ENCODE measurements around the gene MERTK.
"Not testable (repeated sequence)": the region's sequence is repeated elsewhere in the genome, so short reads cannot be mapped to it uniquely, and the experiment has no call there.

Gene MERTK

GRCh38 chr2:111946294-111947114 lies 48.1 kb downstream of the MERTK start:
- DNase-seq, result no peak

GRCh38 chr2:111947219-111947618 lies 48.8 kb downstream of the MERTK start:
- peaks cover 3% of the 10 kb centered on the region for H3K4me1 Mint-ChIP-seq (ENCODE audit: low read depth)
- no peaks in the 10 kb centered on the region for H3K9me3 Mint-ChIP-seq

More at GRCh38 chr2:111946294-111947114, 48.1 kb downstream of the MERTK start:
- Mint-ChIP-seq H3K27ac (no peak overlapping the region), H3K27me3 (peaks cover 12% of the 10 kb centered on the region), H3K4me3 (no peak overlapping the region), H3K36me3 (ENCODE audit: low read depth) (no peaks in the 10 kb centered on the region), H3K4me1 (ENCODE audit: low read depth) (peaks cover 1% of the 10 kb centered on the region), H3K9me3 (no peaks in the 10 kb centered on the region)

GRCh38 chr2:111948832-111949231 lies 50.4 kb downstream of the MERTK start:
- no peaks in the 10 kb centered on the region for H3K9me3 Mint-ChIP-seq
- DNase-seq, result no peak
- H3K27me3 Mint-ChIP-seq, result peaks cover 1% of the 10 kb centered on the region
- H3K4me1 Mint-ChIP-seq (ENCODE audit: low read depth), result peaks cover 16% of the 10 kb centered on the region
- H3K27ac Mint-ChIP-seq, result no peak overlapping the region
- no peak overlapping the region for H3K4me3 Mint-ChIP-seq
- no peaks in the 10 kb centered on the region for H3K36me3 Mint-ChIP-seq (ENCODE audit: low read depth)

More at GRCh38 chr2:111947219-111947618, 48.8 kb downstream of the MERTK start:
- Mint-ChIP-seq H3K4me3 (no peak overlapping the region), H3K27ac (no peak overlapping the region), H3K36me3 (ENCODE audit: low read depth) (no peaks in the 10 kb centered on the region), H3K27me3 (peaks cover 5% of the 10 kb centered on the region)
- no peak for DNase-seq

- H3K4me3 Mint-ChIP-seq, result no peak overlapping the region
- H3K4me1 Mint-ChIP-seq (ENCODE audit: low read depth), result peaks cover 19% of the 10 kb centered on the region
- DNase-seq, result no peak
- H3K27ac Mint-ChIP-seq, result no peak overlapping the region
- no peaks in the 10 kb centered on the region for H3K36me3 Mint-ChIP-seq (ENCODE audit: low read depth)
- H3K9me3 Mint-ChIP-seq, result no peaks in the 10 kb centered on the region
- H3K27me3 Mint-ChIP-seq, result peaks cover 6% of the 10 kb centered on the region
These were observed 51.8 kb downstream of the MERTK start for GRCh38 chr2:111950236-111950635.

GRCh38 chr2:111951486-111951885 lies 53.1 kb downstream of the MERTK start:
- no peak overlapping the region for H3K4me3 Mint-ChIP-seq
- no peaks in the 10 kb centered on the region for H3K36me3 Mint-ChIP-seq (ENCODE audit: low read depth)
- no peak overlapping the region for H3K27ac Mint-ChIP-seq
- H3K4me1 Mint-ChIP-seq (ENCODE audit: low read depth), result peaks cover 19% of the 10 kb centered on the region
- H3K27me3 Mint-ChIP-seq, result peaks cover 6% of the 10 kb centered on the region
- DNase-seq, result no peak
- no peaks in the 10 kb centered on the region for H3K9me3 Mint-ChIP-seq

- Mint-ChIP-seq H3K9me3 (no peaks in the 10 kb centered on the region), H3K4me3 (no peak overlapping the region), H3K36me3 (ENCODE audit: low read depth) (no peaks in the 10 kb centered on the region)
These were observed 54.6 kb downstream of the MERTK start for GRCh38 chr2:111952871-111953452.

GRCh38 chr2:111954602-111955332 lies 56.4 kb downstream of the MERTK start:
- peaks cover 8% of the 10 kb centered on the region for H3K27me3 Mint-ChIP-seq
- no peak for DNase-seq
- H3K36me3 Mint-ChIP-seq (ENCODE audit: low read depth), result no peaks in the 10 kb centered on the region
- peaks cover 19% of the 10 kb centered on the region for H3K4me1 Mint-ChIP-seq (ENCODE audit: low read depth)
- no peaks in the 10 kb centered on the region for H3K9me3 Mint-ChIP-seq
- no peak overlapping the region for H3K4me3 Mint-ChIP-seq
- H3K27ac Mint-ChIP-seq, result no peak overlapping the region

More at GRCh38 chr2:111952871-111953452, 54.6 kb downstream of the MERTK start:
- H3K27me3 Mint-ChIP-seq, result peaks cover 8% of the 10 kb centered on the region
- no peak for DNase-seq
- peak overlapping the region; percentile 9 for H3K27ac Mint-ChIP-seq
- H3K4me1 Mint-ChIP-seq (ENCODE audit: low read depth), result peaks cover 19% of the 10 kb centered on the region

GRCh38 chr2:111957872-111958354 lies 59.5 kb downstream of the MERTK start:
- DNase-seq, result no peak
- Mint-ChIP-seq H3K27ac (no peak overlapping the region), H3K9me3 (no peaks in the 10 kb centered on the region), H3K4me1 (ENCODE audit: low read depth) (peaks cover 11% of the 10 kb centered on the region), H3K27me3 (peaks cover 8% of the 10 kb centered on the region), H3K4me3 (no peak overlapping the region), H3K36me3 (ENCODE audit: low read depth) (no peaks in the 10 kb centered on the region)

GRCh38 chr2:111958901-111959300 lies 60.5 kb downstream of the MERTK start:
- H3K4me3 Mint-ChIP-seq, result no peak overlapping the region
- H3K36me3 Mint-ChIP-seq (ENCODE audit: low read depth), result no peaks in the 10 kb centered on the region
- peaks cover 2% of the 10 kb centered on the region for H3K4me1 Mint-ChIP-seq (ENCODE audit: low read depth)
- DNase-seq, result no peak
- H3K9me3 Mint-ChIP-seq, result no peaks in the 10 kb centered on the region
- H3K27me3 Mint-ChIP-seq, result peaks cover 6% of the 10 kb centered on the region
- H3K27ac Mint-ChIP-seq, result no peak overlapping the region

GRCh38 chr2:111961663-111962062 lies 63.3 kb downstream of the MERTK start:
- H3K4me3 Mint-ChIP-seq, result no peak overlapping the region
- H3K36me3 Mint-ChIP-seq (ENCODE audit: low read depth), result no peaks in the 10 kb centered on the region
- no peak overlapping the region for H3K27ac Mint-ChIP-seq
- H3K4me1 Mint-ChIP-seq (ENCODE audit: low read depth), result no peaks in the 10 kb centered on the region
- DNase-seq, result no peak
- H3K9me3 Mint-ChIP-seq, result no peaks in the 10 kb centered on the region
- H3K27me3 Mint-ChIP-seq, result peaks cover 2% of the 10 kb centered on the region

- not testable (repeated sequence) for DNase-seq; H3K4me3 Mint-ChIP-seq; H3K27me3 Mint-ChIP-seq; H3K4me1 Mint-ChIP-seq (ENCODE audit: low read depth); H3K36me3 Mint-ChIP-seq (ENCODE audit: low read depth); H3K9me3 Mint-ChIP-seq; H3K27ac Mint-ChIP-seq
These were observed 64.7 kb downstream of the MERTK start for GRCh38 chr2:111963086-111963485.

- not testable (repeated sequence) for H3K4me1 Mint-ChIP-seq (ENCODE audit: low read depth); H3K27me3 Mint-ChIP-seq; H3K27ac Mint-ChIP-seq; DNase-seq; H3K9me3 Mint-ChIP-seq; H3K4me3 Mint-ChIP-seq; H3K36me3 Mint-ChIP-seq (ENCODE audit: low read depth)
These were observed 65.1 kb downstream of the MERTK start for GRCh38 chr2:111963508-111963907.

GRCh38 chr2:111965062-111965461 lies 66.7 kb downstream of the MERTK start:
- no peaks in the 10 kb centered on the region for H3K9me3 Mint-ChIP-seq
- no peaks in the 10 kb centered on the region for H3K36me3 Mint-ChIP-seq (ENCODE audit: low read depth)
- H3K4me3 Mint-ChIP-seq, result no peak overlapping the region
- no peak overlapping the region for H3K27ac Mint-ChIP-seq
- no peak for DNase-seq
- no peaks in the 10 kb centered on the region for H3K4me1 Mint-ChIP-seq (ENCODE audit: low read depth)
- no peaks in the 10 kb centered on the region for H3K27me3 Mint-ChIP-seq

GRCh38 chr2:111966241-111966640 lies 67.8 kb downstream of the MERTK start:
- Mint-ChIP-seq H3K27me3 (no peaks in the 10 kb centered on the region), H3K4me3 (no peak overlapping the region), H3K36me3 (ENCODE audit: low read depth) (no peaks in the 10 kb centered on the region), H3K4me1 (ENCODE audit: low read depth) (no peaks in the 10 kb centered on the region), H3K9me3 (no peaks in the 10 kb centered on the region), H3K27ac (no peak overlapping the region)
- no peak for DNase-seq

- no peaks in the 10 kb centered on the region for H3K36me3 Mint-ChIP-seq (ENCODE audit: low read depth)
- no peaks in the 10 kb centered on the region for H3K9me3 Mint-ChIP-seq
- no peaks in the 10 kb centered on the region for H3K27me3 Mint-ChIP-seq
- H3K4me3 Mint-ChIP-seq, result no peak overlapping the region
- H3K27ac Mint-ChIP-seq, result no peak overlapping the region
- no peaks in the 10 kb centered on the region for H3K4me1 Mint-ChIP-seq (ENCODE audit: low read depth)
- DNase-seq, result no peak
These were observed 68.6 kb downstream of the MERTK start for GRCh38 chr2:111967018-111967417.
